Liver (tissue), 3 donors: ENCODE measurements around the gene COL10A1.

Experiments used
- CTCF ChIP-seq: fragments of 150-350 bp; IDR thresholded peaks from 2 replicates; pipeline ENCODE4 v1.5.1; 2017; ENCODE audit warnings: improper control_type of control experiment, low read depth, low read length; ENCODE audit not compliant: missing input control
- GABPA ChIP-seq, 2 donors: IDR thresholded peaks in 1 of 2; conservative IDR thresholded peaks in 1 of 2; 2 replicates each; pipeline ENCODE4 v1.6.1; 2016; ENCODE audit warnings: antibody characterized with exemption in 2 of 2, mild to moderate bottlenecking in 1 of 2, moderate library complexity in 1 of 2
- HNF4G ChIP-seq: IDR thresholded peaks from 2 replicates; pipeline ENCODE4 v1.6.1; 2016; ENCODE audit warnings: antibody characterized with exemption
- SP1 ChIP-seq: IDR thresholded peaks from 2 replicates; pipeline ENCODE4 v1.6.1; 2018; ENCODE audit warnings: antibody characterized with exemption, mild to moderate bottlenecking
- donor health status: healthy.
- donor health status: healthy.

- TF ChIP-seq CTCF (peak; percentile 45), HNF4G (no peak), SP1 (no peak), GABPA (IDR thresholded peaks at IDR 0.05 in 1 of 2, conservative IDR thresholded peaks at IDR 0.05 in 1 of 2) (no peak)
Measured at GRCh38 chr6:116096979-116097816, 28.7 kb downstream of the COL10A1 start.
